HEK293 (cell line): ENCODE measurements around the gene SOCS7.
A peak's percentile ranks its signal among the peaks of the same experiment; 100 is the strongest.

Experiments
- ELK4 ChIP-seq: IDR thresholded peaks from 2 replicates; pipeline ENCODE4 v1.6.1; 2011; ENCODE audit warnings: mild to moderate bottlenecking, low read depth, low read length, borderline replicate concordance
- GFI1B ChIP-seq: fragments of 450-650 bp; formaldehyde crosslinking; IDR thresholded peaks from 2 replicates; pipeline ENCODE4 v1.5.1; 2016; ENCODE audit warnings: missing biosample characterization, missing genetic modification characterization
- KLF1 ChIP-seq: fragments of 450-650 bp; formaldehyde crosslinking; IDR thresholded peaks from 2 replicates; pipeline ENCODE4 v1.5.1; 2016; ENCODE audit warnings: missing biosample characterization, missing genetic modification characterization
- KLF8 ChIP-seq: fragments of 450-650 bp; formaldehyde crosslinking; IDR thresholded peaks from 2 replicates; pipeline ENCODE4 v1.5.1; 2016; ENCODE audit warnings: missing biosample characterization, missing genetic modification characterization
- MEIS1 ChIP-seq: sonication (generic); formaldehyde crosslinking; IDR thresholded peaks from 2 replicates; pipeline ENCODE4 v1.8.1; 2022; ENCODE audit warnings: missing genetic modification reagents, mild to moderate bottlenecking, borderline replicate concordance
- PATZ1 ChIP-seq: fragments of 450-650 bp; formaldehyde crosslinking; IDR thresholded peaks from 2 replicates; pipeline ENCODE4 v1.5.1; 2016; ENCODE audit warnings: missing biosample characterization, missing genetic modification characterization
- RBAK ChIP-seq: fragments of 450-650 bp; formaldehyde crosslinking; IDR thresholded peaks from 2 replicates; pipeline ENCODE4 v1.5.1; 2016; ENCODE audit warnings: missing biosample characterization, missing genetic modification characterization
- ZBTB10 ChIP-seq: fragments of 450-650 bp; formaldehyde crosslinking; IDR thresholded peaks from 2 replicates; pipeline ENCODE4 v1.5.1; 2016; ENCODE audit warnings: missing biosample characterization, missing genetic modification characterization
- ZBTB20 ChIP-seq: fragments of 450-650 bp; formaldehyde crosslinking; IDR thresholded peaks from 2 replicates; pipeline ENCODE4 v1.5.1; 2016; ENCODE audit warnings: missing biosample characterization, missing genetic modification characterization
- ZBTB26 ChIP-seq: fragments of 450-650 bp; formaldehyde crosslinking; optimal IDR thresholded peaks from 2 replicates; pipeline ENCODE3; 2016; ENCODE audit warnings: missing biosample characterization, mild to moderate bottlenecking, missing genetic modification characterization
- ZBTB6 ChIP-seq: fragments of 450-650 bp; formaldehyde crosslinking; IDR thresholded peaks from 2 replicates; pipeline ENCODE4 v1.5.1; 2017; ENCODE audit warnings: missing biosample characterization, missing genetic modification characterization
- ZFP3 ChIP-seq: fragments of 450-650 bp; formaldehyde crosslinking; IDR thresholded peaks from 2 replicates; pipeline ENCODE4 v1.5.1; 2016; ENCODE audit warnings: low read depth, missing biosample characterization, missing genetic modification characterization
- ZNF155 ChIP-seq: fragments of 450-650 bp; formaldehyde crosslinking; IDR thresholded peaks from 2 replicates; pipeline ENCODE4 v1.5.1; 2016; ENCODE audit warnings: missing biosample characterization, missing genetic modification characterization
- ZNF157 ChIP-seq: fragments of 450-650 bp; formaldehyde crosslinking; IDR thresholded peaks from 2 replicates; pipeline ENCODE4 v1.5.1; 2016; ENCODE audit warnings: missing biosample characterization, missing genetic modification characterization
- ZNF202 ChIP-seq: fragments of 450-650 bp; formaldehyde crosslinking; IDR thresholded peaks from 2 replicates; pipeline ENCODE4 v1.5.1; 2016; ENCODE audit warnings: missing biosample characterization, missing genetic modification characterization, borderline replicate concordance
- ZNF23 ChIP-seq: fragments of 450-650 bp; formaldehyde crosslinking; IDR thresholded peaks from 2 replicates; pipeline ENCODE4 v1.5.1; 2016; ENCODE audit warnings: missing biosample characterization, missing genetic modification characterization, borderline replicate concordance
- ZNF239 ChIP-seq: fragments of 450-650 bp; formaldehyde crosslinking; IDR thresholded peaks from 2 replicates; pipeline ENCODE4 v1.5.1; 2016; ENCODE audit warnings: missing biosample characterization, missing genetic modification characterization
- ZNF248 ChIP-seq: fragments of 450-650 bp; formaldehyde crosslinking; IDR thresholded peaks from 2 replicates; pipeline ENCODE4 v1.5.1; 2017; ENCODE audit warnings: missing biosample characterization, missing genetic modification characterization
- ZNF292 ChIP-seq: fragments of 450-650 bp; formaldehyde crosslinking; IDR thresholded peaks from 2 replicates; pipeline ENCODE4 v1.5.1; 2016; ENCODE audit warnings: low read depth, missing biosample characterization, missing genetic modification characterization, borderline replicate concordance
- ZNF302 ChIP-seq: fragments of 450-650 bp; formaldehyde crosslinking; IDR thresholded peaks from 2 replicates; pipeline ENCODE4 v1.5.1; 2016; ENCODE audit warnings: missing biosample characterization, missing genetic modification characterization, low read depth
- ZNF335 ChIP-seq: fragments of 450-650 bp; formaldehyde crosslinking; conservative IDR thresholded peaks from 2 replicates; pipeline ENCODE4 v1.5.1; 2016; ENCODE audit warnings: missing biosample characterization, missing genetic modification characterization
- ZNF362 ChIP-seq: fragments of 450-650 bp; formaldehyde crosslinking; IDR thresholded peaks from 2 replicates; pipeline ENCODE4 v1.5.1; 2016; ENCODE audit warnings: missing biosample characterization, missing genetic modification characterization
- ZNF473 ChIP-seq: fragments of 450-650 bp; formaldehyde crosslinking; IDR thresholded peaks from 2 replicates; pipeline ENCODE4 v1.5.1; 2017; ENCODE audit warnings: missing biosample characterization, missing genetic modification characterization
- ZNF48 ChIP-seq: fragments of 450-650 bp; formaldehyde crosslinking; IDR thresholded peaks from 2 replicates; pipeline ENCODE4 v1.5.1; 2016; ENCODE audit warnings: missing biosample characterization, missing genetic modification characterization
- ZNF548 ChIP-seq: fragments of 450-650 bp; formaldehyde crosslinking; IDR thresholded peaks from 2 replicates; pipeline ENCODE4 v1.5.1; 2016; ENCODE audit warnings: missing biosample characterization, missing genetic modification characterization
- ZNF580 ChIP-seq: fragments of 450-650 bp; formaldehyde crosslinking; IDR thresholded peaks from 2 replicates; pipeline ENCODE4 v1.5.1; 2016; ENCODE audit warnings: missing biosample characterization, missing genetic modification characterization
- ZNF610 ChIP-seq: fragments of 450-650 bp; formaldehyde crosslinking; IDR thresholded peaks from 2 replicates; pipeline ENCODE4 v1.5.1; 2016; ENCODE audit warnings: missing biosample characterization, missing genetic modification characterization, borderline replicate concordance
- ZNF626 ChIP-seq: fragments of 450-650 bp; sonication (Bioruptor Pico); formaldehyde crosslinking; IDR thresholded peaks from 2 replicates; pipeline ENCODE4 v1.5.1; 2018; ENCODE audit warnings: missing biosample characterization, missing genetic modification characterization, inconsistent platforms
- ZNF701 ChIP-seq: fragments of 450-650 bp; formaldehyde crosslinking; IDR thresholded peaks from 2 replicates; pipeline ENCODE4 v1.5.1; 2016; ENCODE audit warnings: missing biosample characterization, missing genetic modification characterization
- ZNF785 ChIP-seq: fragments of 450-650 bp; formaldehyde crosslinking; IDR thresholded peaks from 2 replicates; pipeline ENCODE4 v1.5.1; 2016; ENCODE audit warnings: missing biosample characterization, missing genetic modification characterization

The SOCS7 gene

GRCh38 chr17:38352245-38353085 lies 821 bp downstream of the SOCS7 start (continued):
- TF ChIP-seq ZNF362 (tag by site-specific recombination) (no peak), ZFP3 (tag by site-specific recombination) (no peak), ZBTB26 (peak; percentile 20), GFI1B (tag by site-specific recombination) (no peak), ZNF580 (tag by site-specific recombination) (no peak), ZBTB10 (tag by site-specific recombination) (no peak), ZBTB20 (tag by site-specific recombination) (peak; percentile 59; the same call in 1 of the 2 replicates), MEIS1 (CRISPR knock-in tag) (no peak), ZNF239 (tag by site-specific recombination) (no peak), ZNF335 (peak; percentile 84), ZBTB6 (tag by site-specific recombination) (no peak), ZNF157 (tag by site-specific recombination) (no peak), ZNF302 (no peak), ZNF202 (tag by site-specific recombination) (no peak), ZNF610 (tag by site-specific recombination) (no peak), ZNF473 (tag by site-specific recombination) (no peak), ZNF292 (tag by site-specific recombination) (no peak), KLF1 (no peak), ELK4 (no peak), RBAK (no peak), ZNF48 (tag by site-specific recombination) (no peak), KLF8 (tag by site-specific recombination) (no peak), ZNF155 (tag by site-specific recombination) (no peak), ZNF701 (tag by site-specific recombination) (no peak), ZNF626 (tag by site-specific recombination) (no peak), ZNF785 (tag by site-specific recombination) (no peak), PATZ1 (tag by site-specific recombination) (peak; percentile 49; the same call in 1 of the 2 replicates), ZNF248 (tag by site-specific recombination) (no peak), ZNF548 (no peak), ZNF23 (tag by site-specific recombination) (no peak)
